Activated CD8-positive, alpha-beta memory T cell treated with anti-CD3 and anti-CD28 coated beads for 4 hours (primary cell): ENCODE results near the gene MICAL2.

Experiments used
- DNase-seq, 2 donors: peaks; one replicate each; pipeline ENCODE4 v3.0.0-alpha.2; 2020; ENCODE audit warnings: low read depth in 2 of 2

MICAL2 gene

DNA sequence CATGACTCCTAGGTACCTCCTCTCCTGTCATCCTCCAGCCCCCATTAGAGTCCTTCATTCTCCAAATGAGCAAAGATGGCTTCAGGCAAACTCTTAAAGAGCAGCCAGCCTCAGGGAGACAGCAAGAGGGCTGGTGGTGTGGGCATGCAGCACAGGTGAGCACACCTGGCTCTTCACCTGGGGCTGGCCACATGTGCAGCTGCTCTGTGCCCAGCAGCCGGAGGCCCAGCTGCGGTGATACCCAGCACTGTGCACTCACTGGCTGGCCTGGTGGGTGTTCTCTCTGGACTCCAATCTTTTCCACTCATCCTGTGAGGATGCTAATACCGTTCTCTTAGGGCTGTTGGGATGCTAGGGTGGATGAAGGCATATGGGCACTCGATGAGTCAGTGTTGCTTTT is 160.9 kb downstream of the MICAL2 start:
- DNase-seq: no peak

DNA sequence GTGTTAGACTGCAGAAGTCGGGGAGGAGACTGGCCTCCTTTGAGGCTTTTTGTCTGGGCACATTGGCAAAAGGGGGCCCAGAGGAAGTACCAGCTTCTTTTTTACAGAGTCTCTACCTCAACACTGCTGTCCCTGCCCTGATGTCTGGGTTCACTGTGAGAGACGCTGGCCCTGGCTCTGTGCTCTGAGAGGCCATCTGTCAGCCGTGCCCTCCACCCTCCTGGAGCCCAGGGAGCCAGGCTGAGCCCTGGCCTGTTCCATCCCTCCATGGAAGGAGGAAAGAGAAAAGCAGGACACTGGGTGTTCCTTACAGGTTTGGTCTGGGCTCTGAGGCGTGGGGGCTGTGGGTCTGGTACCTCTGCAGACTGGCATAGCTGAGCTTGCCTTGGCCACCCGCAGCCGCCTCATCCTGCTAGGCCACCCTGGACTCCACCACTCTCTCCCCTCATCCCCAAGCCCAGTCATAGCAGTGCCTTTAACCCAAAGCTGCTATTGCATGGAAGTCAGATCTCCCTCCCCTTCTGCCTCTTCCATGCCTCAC is 161.5 kb downstream of the MICAL2 start:
- no peak for DNase-seq

DNA sequence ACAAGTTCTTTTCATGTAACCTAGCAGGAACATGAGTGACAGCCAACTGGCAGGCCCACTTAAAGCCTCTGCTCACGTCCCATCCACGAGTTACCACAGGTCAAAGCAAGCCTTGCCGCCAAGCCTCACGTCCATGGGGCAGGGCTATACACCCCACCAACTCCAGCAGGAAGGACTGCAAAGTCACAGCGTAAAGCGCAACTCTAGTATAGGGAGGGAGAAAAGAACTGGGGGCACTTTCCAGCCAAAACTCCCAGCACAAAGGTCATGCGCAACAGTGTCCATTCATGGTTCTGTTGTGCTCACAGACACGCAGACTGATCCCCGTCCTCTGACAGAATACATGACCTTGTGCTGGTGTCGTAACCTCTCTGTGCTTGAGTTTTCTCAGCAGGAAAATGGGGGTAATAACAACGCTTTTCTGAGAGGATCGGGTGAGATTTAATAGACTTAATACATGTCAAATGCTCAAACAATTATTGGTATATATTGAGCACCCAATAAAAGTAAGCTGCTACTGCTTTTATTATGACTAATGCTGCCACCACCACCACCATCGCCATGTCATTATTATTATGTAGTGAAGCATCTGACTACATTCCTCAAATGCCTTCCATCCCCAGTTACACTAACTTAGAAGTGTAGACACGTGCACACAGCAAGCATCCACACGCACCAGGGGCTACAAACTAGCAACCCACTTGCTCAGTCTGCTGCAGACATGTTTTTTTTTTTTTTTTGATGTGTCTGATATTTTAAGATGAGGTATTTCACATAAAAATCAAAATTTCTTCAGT is 162.6 kb downstream of the MICAL2 start:
- DNase-seq: no peak

DNA sequence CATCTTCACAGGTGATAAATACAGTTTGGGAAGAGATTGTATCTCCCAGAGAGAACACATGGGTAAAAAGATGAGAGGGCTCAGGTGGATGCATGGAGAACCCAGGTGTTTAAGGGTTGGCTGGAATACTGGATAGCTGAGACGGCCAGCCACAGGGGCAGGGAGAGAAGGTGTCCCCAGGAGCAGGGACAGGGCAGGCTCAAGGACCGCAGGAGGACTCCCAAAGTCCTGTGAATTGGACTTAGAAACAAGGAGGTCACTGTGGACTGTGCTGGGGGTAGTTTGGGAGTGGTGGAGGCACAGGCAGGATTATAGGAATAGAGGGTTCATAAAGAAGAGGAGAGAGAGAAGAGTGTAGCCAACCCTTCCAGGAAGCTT is 163.2 kb downstream of the MICAL2 start:
- DNase-seq: no peak

DNA sequence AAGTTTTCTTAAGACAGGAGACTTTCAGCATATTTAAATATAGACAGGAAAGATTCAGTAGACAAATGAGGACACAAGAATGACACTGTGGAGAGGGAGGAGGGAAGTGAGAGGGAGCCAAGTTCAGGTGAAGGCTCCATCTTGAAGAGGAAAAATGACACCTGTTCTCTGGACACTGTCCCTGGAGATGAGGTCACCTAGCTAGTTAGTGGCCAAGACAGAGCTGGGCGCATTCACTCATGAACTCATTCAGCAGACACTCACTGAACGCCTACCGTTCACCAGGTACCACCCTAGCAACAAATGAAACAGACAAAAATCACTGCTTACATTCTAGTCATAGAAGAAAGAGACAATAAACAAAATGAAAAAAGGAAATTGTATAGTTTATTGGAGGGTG is 163.7 kb downstream of the MICAL2 start:
- no peak for DNase-seq

DNA sequence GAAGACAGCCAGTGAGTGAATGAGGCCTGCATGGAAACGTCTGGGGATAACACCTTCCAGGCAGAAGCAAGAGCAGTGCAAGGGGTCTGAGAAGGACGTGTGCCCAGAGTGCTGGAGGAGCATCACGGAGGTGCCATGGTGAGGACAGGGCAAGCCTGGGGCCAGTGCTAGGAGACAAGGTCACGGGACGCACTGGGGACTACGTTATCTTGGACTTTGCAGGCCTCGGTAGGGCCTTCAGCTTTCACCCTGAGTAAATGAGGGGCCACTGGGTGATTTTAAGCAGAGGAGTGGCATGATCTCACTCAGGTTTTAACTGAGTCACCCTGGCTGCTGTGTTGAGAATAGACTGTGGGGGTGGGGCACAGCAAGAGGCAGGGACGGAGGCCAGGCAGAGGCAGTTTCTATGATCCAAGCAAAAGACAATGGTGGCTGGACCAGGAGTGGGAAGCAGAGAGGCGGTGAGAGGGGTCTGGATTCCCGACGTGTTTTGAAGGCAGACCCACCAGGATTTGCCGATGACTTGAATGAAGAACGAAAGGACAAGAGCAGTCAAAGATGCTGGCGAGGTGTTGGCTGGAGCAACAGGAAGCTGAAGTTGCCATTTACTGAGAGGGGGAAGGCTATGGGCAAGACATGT is 164.3 kb downstream of the MICAL2 start:
- no peak for DNase-seq

DNA sequence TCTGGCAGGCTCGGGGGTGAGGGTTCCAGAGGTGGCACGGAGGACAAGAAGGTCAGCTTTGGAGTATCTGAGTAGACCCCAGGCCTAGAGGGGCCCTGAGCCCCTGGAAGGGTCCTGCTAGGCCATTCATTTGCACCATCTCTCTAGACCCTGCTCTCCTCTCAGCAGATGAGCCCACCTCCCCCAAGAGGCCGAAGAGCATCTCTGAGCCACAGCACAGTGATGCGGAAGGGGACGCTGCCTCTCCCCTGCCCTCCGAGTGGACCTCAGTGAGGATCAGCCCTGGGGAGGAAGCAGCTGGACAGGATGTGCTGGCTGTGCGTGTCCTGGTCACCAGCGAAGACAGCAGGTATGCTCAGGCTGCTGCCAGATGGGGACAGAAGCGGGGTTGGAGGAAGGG is 165.4 kb downstream of the MICAL2 start:
- DNase-seq: no peak

DNA sequence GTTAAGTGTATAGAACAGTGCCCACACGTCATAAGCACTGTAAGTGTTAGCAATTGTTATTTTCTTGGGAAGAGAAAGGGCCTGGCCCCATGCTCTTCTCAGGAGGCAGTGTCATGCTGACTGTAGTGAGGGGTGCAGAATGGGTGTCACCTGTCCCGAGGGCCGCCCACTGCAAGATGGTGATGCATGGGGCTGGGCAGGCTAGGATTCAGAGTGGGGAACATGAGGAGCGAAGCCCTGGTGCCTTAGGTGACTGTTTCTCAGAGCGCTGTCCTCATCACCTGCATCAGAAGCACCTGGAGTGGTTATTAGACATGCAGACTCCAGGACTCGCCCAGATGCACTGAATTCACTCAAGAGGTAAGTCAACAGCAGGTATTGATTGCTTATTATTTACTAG is 166.0 kb downstream of the MICAL2 start:
- DNase-seq: no peak

DNA sequence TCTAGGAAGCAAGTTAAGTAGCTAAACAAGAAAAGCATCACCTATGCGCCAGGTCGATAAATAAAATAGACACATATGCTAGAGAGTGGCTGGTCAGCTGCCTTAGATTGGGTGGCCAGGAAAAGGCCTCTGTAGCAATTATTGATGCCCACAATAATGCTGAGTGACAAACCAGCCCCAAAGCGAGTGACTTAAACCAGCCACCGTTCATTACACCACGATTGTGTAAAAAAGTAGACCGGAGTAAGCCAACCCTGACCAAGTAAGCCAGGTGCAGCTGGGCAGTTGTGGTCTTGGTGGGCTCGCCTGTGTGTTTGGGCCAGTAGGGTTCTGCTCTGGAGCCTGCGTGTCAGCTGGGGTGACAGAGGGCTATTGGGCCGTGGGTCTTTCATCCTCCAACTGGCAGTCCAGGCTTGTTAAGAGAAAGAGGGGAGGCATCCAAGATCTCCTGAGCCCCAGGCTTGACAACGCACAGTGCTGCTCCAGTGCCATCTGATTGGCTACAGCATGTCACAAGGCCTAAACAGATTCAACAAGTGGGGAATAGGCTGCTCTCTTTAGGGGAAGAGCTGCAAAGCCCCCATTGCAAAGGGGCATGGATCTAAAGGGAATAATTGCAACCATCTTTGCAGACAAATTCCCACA is 166.6 kb downstream of the MICAL2 start:
- DNase-seq: no peak

DNA sequence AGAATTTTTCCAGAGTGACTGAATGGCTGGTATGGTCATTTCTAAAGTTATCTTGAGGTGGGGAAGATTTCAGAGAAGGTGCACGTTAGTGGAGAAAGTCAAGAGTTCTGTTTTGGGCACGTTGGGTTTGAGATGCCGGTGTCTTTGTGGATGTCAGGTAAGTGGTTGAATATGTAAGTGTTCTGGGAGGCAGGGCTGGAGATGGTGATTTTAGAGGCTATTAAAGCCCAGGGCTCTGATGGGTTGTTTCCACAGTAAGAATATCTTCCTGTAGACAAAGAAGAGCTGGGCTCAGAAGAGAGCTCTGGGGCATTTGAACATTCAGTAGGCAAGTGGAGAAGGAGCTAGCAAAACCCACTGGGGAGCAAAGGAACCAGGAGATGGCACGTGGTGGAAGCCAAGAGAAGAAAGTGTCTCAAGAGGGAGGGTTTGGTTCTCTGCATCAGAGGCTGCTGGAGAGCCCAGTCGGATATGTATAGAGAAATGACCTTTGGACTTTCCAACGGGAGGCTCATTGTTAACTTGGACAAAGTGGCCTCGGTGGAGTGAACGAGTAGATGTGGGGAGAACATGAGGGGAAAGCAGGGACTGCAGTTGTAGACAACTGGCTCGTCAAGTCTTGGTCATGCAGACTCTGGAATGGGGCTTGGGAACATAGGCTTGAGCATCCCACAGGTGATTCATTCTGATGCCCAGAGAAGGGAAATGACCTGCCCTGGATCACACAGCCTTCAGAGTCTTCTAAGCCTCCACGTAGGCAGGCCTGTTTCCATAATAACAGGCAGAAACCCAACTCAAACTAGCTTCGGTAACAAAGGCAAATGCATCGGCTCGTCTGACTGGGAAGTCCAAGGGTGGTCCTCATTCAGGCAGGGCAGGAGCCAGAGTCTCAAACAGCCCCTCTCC is 168.6 kb downstream of the MICAL2 start:
- no peak for DNase-seq

DNA sequence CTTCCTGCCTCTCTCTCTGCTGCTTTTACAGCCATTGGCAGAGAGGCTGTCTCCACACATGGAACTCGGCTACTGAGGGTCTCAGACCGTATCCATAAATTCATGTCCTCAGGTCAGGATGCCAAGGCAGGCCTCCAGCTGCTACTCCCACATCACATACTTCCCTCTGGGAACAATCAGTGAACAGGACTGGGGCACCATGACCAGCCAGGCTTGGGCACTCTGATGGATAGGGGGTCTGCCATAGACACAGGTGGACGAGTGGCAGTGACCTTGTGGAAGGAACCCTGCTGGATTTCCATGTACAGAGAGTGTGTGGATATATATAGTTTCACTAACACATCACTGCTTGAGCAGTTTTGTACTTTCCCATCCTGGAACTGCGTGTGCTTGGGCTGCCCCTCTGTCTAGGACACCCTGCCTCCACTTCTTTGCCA is 169.3 kb downstream of the MICAL2 start:
- DNase-seq: no peak

DNA sequence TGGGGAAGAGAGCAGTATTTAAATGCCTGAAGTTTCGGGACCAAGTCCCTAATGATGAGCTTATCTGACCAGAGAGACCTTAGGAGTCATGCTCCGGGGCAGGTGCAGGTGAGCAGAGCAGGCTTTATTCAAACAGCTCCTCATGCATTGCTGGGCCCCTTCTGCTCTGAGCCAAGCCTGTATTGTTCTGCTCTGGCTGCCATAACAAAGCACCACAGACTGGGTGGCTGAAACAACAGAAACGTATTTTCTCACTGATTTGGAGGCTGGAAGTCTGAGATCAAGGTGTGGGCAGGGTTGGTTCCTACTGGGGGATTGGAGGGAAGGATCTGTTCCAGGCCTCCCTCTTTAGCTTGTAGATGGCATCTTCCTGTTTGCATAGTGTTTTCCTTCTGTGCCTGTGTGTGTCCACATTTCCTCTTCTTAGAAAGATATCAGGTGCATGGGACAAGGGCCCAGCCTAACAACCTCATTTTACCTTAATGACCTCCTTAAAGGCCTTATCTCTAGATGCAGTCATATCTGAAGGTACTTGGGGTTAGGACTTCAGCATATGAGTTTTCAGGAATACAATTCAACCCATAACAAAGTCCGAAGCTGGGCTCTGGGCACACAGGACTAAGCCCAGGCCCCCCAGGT is 169.9 kb downstream of the MICAL2 start:
- DNase-seq: no peak

DNA sequence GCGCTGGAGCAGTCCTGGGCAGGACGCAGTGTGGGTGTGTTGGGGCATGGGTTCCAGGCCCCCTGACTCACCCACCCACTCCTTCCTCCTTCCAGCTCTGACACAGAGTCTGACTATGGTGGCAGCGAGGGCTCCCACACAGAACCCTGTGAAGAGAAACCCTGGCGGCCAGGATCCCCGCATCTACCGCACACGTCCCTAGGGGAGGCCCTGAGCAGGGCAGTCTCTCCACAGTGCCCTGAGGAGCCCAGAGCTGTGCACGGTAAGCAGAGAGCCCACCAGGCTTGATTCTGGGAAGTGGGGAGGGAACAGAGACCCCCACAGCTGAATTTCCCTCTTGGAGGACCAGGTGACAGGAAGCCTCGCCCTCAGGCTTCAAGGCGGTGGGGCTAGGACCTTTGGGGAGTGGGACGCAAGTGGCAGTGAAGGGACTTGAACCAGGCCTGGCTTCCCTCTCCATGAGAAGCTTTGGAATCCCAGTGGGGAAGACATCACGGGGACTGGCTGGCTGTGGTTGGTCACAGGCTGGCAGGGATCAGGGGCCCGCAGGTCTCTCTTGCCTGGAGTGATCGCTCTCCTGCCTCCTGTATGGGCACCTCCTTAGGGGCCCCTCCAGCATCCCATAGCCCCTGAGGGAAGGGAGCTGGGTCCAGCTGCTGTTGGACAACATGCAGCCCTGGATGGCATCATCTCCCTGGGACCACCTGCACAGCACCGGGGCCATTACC is 170.6 kb downstream of the MICAL2 start:
- peak in 1 of 2 donors; percentile 5 for DNase-seq

DNA sequence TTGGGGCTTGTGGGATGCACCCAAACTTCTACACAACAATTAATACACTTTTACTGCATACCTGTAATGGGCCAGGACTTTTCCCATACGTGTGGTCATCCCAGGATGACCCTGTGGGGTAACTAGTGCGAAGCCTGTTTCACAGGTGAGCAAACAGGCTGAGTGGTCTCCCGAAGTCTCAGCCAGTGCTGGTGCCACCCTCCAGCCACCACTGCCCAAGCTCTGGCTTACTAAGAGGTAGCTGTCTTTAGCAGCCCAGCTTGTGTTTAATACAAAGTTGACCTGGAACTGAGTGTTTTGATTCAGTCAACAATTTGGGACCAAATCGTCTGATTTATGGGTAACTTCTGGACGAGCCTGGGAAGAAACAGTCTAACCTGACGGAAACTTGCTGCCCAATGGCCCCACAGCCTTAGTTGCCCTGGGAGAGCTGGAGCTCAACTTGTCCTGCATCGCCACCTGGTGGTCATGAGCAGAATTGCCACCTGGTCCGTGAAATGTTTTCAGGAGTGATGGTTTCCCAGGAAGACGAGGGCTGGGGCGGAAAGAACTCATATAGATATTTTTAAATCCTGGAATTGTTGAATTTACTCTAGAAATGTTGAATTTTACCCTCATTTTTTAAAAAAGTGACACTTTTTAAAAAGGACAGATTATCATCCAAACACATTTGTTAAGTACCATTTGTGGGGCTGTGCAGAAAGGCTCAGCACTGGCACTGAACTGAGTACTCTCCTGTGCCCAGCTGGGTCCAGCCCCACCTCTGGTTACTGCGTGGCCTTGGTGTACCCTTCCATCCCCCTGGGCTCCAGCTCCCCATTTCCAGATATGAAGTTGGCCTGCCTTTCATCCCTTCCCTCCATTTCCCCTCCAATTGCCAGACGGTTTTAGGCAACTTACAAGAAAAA is 171.4 kb downstream of the MICAL2 start:
- peak; percentile 57 to 59 for DNase-seq

DNA sequence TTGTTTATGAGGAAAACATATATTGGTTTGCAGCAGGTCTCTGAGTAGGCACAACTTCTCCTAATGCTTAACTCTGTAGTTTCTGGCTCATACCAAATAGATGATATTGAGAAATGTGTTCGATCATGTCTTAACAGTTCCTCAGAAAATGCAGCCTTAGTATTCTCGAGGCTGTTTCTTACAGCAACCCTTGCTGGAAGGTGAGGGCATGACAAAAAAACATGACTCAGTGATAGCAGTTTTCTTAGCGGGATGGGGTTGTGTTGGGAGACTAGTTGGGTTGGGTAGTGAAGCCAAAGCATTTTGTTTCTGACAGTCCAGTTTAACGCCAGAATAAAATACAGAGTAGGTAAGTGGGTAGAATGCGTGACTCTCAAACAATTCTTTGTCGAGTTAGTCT is 172.3 kb downstream of the MICAL2 start:
- no peak for DNase-seq

DNA sequence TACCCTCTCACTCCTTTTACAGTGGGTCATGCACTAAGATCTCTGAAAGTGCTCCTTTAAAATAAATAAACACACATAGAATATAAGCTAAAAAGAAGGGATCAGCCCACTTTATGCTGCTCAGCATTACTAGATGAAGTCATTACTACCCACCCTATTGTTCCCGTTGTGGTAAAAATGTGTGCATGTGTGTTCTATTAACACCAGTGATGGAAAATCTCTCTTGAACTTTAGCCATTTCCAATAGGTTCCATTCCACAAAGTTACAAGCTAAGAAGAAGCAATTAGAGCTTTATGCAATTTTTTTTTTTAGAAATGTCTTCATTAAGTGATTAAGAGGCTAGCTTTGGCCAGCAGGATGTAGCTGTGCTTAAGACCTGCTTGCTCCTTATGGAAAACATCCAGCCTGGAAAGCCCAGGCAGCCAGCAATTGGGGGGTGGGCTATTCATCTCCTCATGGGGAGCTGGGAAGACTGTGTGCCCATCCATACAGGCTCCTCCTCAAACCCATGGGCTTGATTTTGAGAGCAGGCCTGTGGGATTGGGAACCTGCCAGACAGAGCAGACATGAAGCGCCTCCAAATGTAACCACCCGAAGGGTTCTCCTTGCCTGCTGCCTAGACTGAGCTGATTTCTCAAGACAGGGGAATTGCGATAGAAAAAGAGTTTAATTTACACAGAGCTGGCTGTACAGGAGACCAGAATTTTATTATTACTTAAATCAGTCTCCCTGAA is 174.1 kb downstream of the MICAL2 start:
- DNase-seq: no peak

DNA sequence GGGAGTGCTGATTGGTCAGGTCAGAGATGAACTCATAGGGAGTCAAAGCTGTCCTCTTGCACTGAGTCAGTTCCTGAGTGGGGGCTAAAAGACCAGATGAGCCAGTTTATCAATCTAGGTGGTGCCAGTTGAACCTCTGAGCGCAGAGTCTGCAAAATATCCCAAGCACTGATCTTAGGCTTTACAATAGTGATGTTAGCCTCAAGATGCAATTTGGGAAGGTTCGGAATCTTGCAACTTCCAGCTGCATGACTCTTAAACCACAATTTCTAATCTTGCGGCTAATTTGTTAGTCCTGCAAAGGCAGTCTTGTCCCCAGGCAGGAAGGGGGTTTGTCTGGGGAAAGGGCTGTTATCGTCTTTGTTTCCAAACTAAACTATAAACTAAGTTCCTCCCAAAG is 174.7 kb downstream of the MICAL2 start:
- no peak for DNase-seq

DNA sequence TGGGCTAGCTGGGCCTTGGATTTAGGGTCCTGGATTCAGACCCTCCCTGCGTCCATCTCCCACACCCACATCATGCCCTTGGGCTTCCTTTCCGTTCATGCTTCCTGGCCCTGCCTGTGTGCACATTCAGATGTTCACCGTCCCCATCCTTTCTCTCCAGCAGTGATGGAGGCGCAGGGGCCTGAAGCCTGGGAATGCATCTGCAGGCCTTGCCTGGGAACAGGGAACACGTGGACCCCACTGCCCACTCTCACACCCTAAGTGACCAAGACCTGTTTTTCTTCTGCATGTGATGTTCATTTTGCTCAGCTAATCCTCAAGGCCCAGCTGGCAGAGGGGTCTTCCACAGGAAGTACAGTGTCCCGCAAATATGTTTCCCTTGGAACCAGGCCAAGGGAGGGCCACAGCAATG is 175.4 kb downstream of the MICAL2 start:
- no peak for DNase-seq

DNA sequence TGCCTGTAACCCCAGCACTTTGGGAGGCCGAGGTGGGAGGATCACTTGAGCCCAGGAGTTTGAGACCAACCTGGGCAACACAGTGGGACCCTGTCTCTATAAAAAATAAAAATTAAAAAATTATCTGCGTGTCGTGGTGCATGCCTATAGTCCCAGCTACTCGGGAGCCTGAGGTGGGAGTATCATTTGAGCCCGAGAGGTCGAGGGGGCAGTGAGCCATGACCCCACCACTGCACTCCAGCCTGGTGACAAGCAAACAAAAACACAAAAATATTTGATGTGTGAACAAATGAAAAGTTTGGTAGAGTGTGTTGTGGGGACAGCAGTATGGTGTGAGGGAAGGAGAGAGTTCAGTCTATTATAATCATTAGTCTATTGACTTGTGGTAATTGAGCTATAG is 176.2 kb downstream of the MICAL2 start:
- DNase-seq: no peak
